Measurements from ENCODE around the gene CLIP4. TPM values are rescaled to one million over a fixed set of nuclear protein-coding genes. Genes with fewer than 3 reads are reported as not detected.
"Not testable (repeated sequence)": the region's sequence is repeated elsewhere in the genome, so short reads cannot be mapped to it uniquely, and the experiment has no call there.

CLIP4 gene
- total RNA-seq, 2 experiments from 2014 or later = not detected

- Histone ChIP-seq H3K36me3 (ENCODE audit: insufficient read depth, low read length) (no peaks in the 10 kb centered on the region), H2AFZ (ENCODE audit: low read length) (no peak overlapping the region), H3K4me1 (ENCODE audit: insufficient read depth, low read length, poor library complexity, severe bottlenecking) (no peaks in the 10 kb centered on the region), H3K27ac (ENCODE audit: low read depth, low read length, poor library complexity, severe bottlenecking) (no peak overlapping the region), H3K9me2 (ENCODE audit: insufficient read depth, low read length) (no peaks in the 10 kb centered on the region), H3K79me2 (ENCODE audit: insufficient read depth, low read depth, low read length) (no peaks in the 10 kb centered on the region), H3K4me3 (ENCODE audit: low read depth, low read length, poor library complexity, severe bottlenecking) (no peak overlapping the region), H3K4me2 (ENCODE audit: low read length) (no peak overlapping the region), H4K20me1 (ENCODE audit: insufficient read depth, low read length) (no peaks in the 10 kb centered on the region), H3K9me3 (ENCODE audit: low read length) (no peaks in the 10 kb centered on the region)
- no peak for TF ChIP-seq EZH2phosphoT487 (IDR thresholded peaks at IDR 0.05; ENCODE audit: borderline replicate concordance, low read depth, low read length)
- TF ChIP-seq CTCF (conservative IDR thresholded peaks at IDR 0.05; ENCODE audit: low read length) = no peak
- intact Hi-C loops (cut with micrococcal nuclease; ENCODE audit: unreplicated experiment) = no loop called here
- POLR2A ChIA-PET = interaction anchor here (0.8 kb wide), 1 partner anchor 41 kb away, joined by 3 read pairs; no protein-coding TSS in a partner anchor
- CTCF ChIA-PET (ENCODE audit: unreplicated experiment) = interaction anchor here (0.6 kb wide), 1 partner anchor 698 kb away, joined by 3 read pairs; no protein-coding TSS in a partner anchor
- no peak for DNase-seq (ENCODE audit: low spot score)
- no TSS peak for BruUV-seq (replicated peaks)
These were observed 9.8 kb upstream of the CLIP4 start for GRCh38 chr2:29105375-29105774.

- Histone ChIP-seq H3K36me3 (ENCODE audit: insufficient read depth, low read length) (no peaks in the 10 kb centered on the region), H4K20me1 (ENCODE audit: insufficient read depth, low read length) (no peaks in the 10 kb centered on the region), H3K4me3 (ENCODE audit: low read depth, low read length, poor library complexity, severe bottlenecking) (no peak overlapping the region), H2AFZ (ENCODE audit: low read length) (no peak overlapping the region), H3K4me2 (ENCODE audit: low read length) (no peak overlapping the region), H3K4me1 (ENCODE audit: insufficient read depth, low read length, poor library complexity, severe bottlenecking) (no peaks in the 10 kb centered on the region), H3K9me2 (ENCODE audit: insufficient read depth, low read length) (no peaks in the 10 kb centered on the region), H3K9me3 (ENCODE audit: low read length) (no peaks in the 10 kb centered on the region), H3K27ac (ENCODE audit: low read depth, low read length, poor library complexity, severe bottlenecking) (no peak overlapping the region), H3K79me2 (ENCODE audit: insufficient read depth, low read depth, low read length) (no peaks in the 10 kb centered on the region)
- BruUV-seq (replicated peaks) = no TSS peak
- ChIA-PET CTCF (ENCODE audit: unreplicated experiment) (no interaction called here), POLR2A (interaction anchor here (0.6 to 0.8 kb wide), 2 partner anchors 11 to 106 kb away, joined by 3 to 4 read pairs; no protein-coding TSS in a partner anchor)
- intact Hi-C loops (cut with micrococcal nuclease; ENCODE audit: unreplicated experiment) = no loop called here
- TF ChIP-seq EZH2phosphoT487 (IDR thresholded peaks at IDR 0.05; ENCODE audit: borderline replicate concordance, low read depth, low read length) (no peak), CTCF (conservative IDR thresholded peaks at IDR 0.05; ENCODE audit: low read length) (no peak)
- DNase-seq (ENCODE audit: low spot score) = no peak
These were observed 9.0 kb upstream of the CLIP4 start for GRCh38 chr2:29106256-29106655.

GRCh38 chr2:29106980-29107388 lies 8.2 kb upstream of the CLIP4 start:
- ChIA-PET POLR2A (interaction anchor here (0.6 to 0.8 kb wide), 3 partner anchors 10 to 170 kb away, joined by 3 to 4 read pairs (median 3); no protein-coding TSS in a partner anchor), CTCF (ENCODE audit: unreplicated experiment) (no interaction called here)
- intact Hi-C loops (cut with micrococcal nuclease; ENCODE audit: unreplicated experiment) = no loop called here
- DNase-seq (ENCODE audit: low spot score) = no peak
- no peak for TF ChIP-seq CTCF (conservative IDR thresholded peaks at IDR 0.05; ENCODE audit: low read length)
- TF ChIP-seq EZH2phosphoT487 (IDR thresholded peaks at IDR 0.05; ENCODE audit: borderline replicate concordance, low read depth, low read length) = no peak
- Histone ChIP-seq H3K9me3 (ENCODE audit: low read length) (no peaks in the 10 kb centered on the region), H3K4me1 (ENCODE audit: insufficient read depth, low read length, poor library complexity, severe bottlenecking) (no peaks in the 10 kb centered on the region), H3K9me2 (ENCODE audit: insufficient read depth, low read length) (no peaks in the 10 kb centered on the region), H2AFZ (ENCODE audit: low read length) (no peak overlapping the region), H3K79me2 (ENCODE audit: insufficient read depth, low read depth, low read length) (no peaks in the 10 kb centered on the region), H3K4me3 (ENCODE audit: low read depth, low read length, poor library complexity, severe bottlenecking) (no peak overlapping the region), H4K20me1 (ENCODE audit: insufficient read depth, low read length) (no peaks in the 10 kb centered on the region), H3K36me3 (ENCODE audit: insufficient read depth, low read length) (no peaks in the 10 kb centered on the region), H3K27ac (ENCODE audit: low read depth, low read length, poor library complexity, severe bottlenecking) (no peak overlapping the region), H3K4me2 (ENCODE audit: low read length) (no peak overlapping the region)
- BruUV-seq (replicated peaks) = no TSS peak

GRCh38 chr2:29107547-29107946 lies 7.7 kb upstream of the CLIP4 start:
- H3K79me2 ChIP-seq (ENCODE audit: insufficient read depth, low read depth, low read length); H2AFZ ChIP-seq (ENCODE audit: low read length); intact Hi-C loops (cut with micrococcal nuclease; ENCODE audit: unreplicated experiment); BruUV-seq (replicated peaks); H3K9me3 ChIP-seq (ENCODE audit: low read length); CTCF ChIA-PET (ENCODE audit: unreplicated experiment); H3K4me3 ChIP-seq (ENCODE audit: low read depth, low read length, poor library complexity, severe bottlenecking); H4K20me1 ChIP-seq (ENCODE audit: insufficient read depth, low read length); H3K4me2 ChIP-seq (ENCODE audit: low read length); DNase-seq (ENCODE audit: low spot score); H3K27ac ChIP-seq (ENCODE audit: low read depth, low read length, poor library complexity, severe bottlenecking); H3K36me3 ChIP-seq (ENCODE audit: insufficient read depth, low read length); H3K4me1 ChIP-seq (ENCODE audit: insufficient read depth, low read length, poor library complexity, severe bottlenecking); H3K9me2 ChIP-seq (ENCODE audit: insufficient read depth, low read length): not testable (repeated sequence)
- POLR2A ChIA-PET = interaction anchor here (0.6 kb wide), 1 partner anchor 170 kb away, joined by 3 read pairs; no protein-coding TSS in a partner anchor

All from OCI-LY7 (cell line).